Stimulated activated CD4-positive, alpha-beta T cell treated with anti-CD3 and anti-CD28 coated beads, Interleukin-1b, Interleukin-23, amount 100 ng/mL, for 48 hours (primary cell): Measurements from ENCODE around the gene FHL2.
A peak's percentile ranks its signal among the peaks of the same experiment; 100 is the strongest.
"Not testable (repeated sequence)": the region's sequence is repeated elsewhere in the genome, so short reads cannot be mapped to it uniquely, and the experiment has no call there.

Experiments used
- DNase-seq: peaks from one replicate; pipeline ENCODE4 v3.0.0-alpha.2; 2020

Gene FHL2

GRCh38 chr2:105335469-105335868, 63.4 kb downstream of the FHL2 start:
- no peak for DNase-seq

- no peak for DNase-seq
Observed at GRCh38 chr2:105334211-105334610, 64.6 kb downstream of the FHL2 start.

GRCh38 chr2:105330681-105331375, 68.0 kb downstream of the FHL2 start:
- peak; percentile 27 for DNase-seq

- peak; percentile 40 for DNase-seq
Observed at GRCh38 chr2:105329561-105330495, 69.0 kb downstream of the FHL2 start, which contains the start of gene TGFBRAP1. Gene TGFBRAP1, minus strand, starts transcription at chr2:105329735. Its CDS starts 21,434 bp downstream, at chr2:105308301.

- peak; percentile 16 for DNase-seq
Observed at GRCh38 chr2:105329197-105329554, 69.7 kb downstream of the FHL2 start.

- peak; percentile 29 for DNase-seq
Observed at GRCh38 chr2:105328281-105329196, 70.3 kb downstream of the FHL2 start.

- DNase-seq, result no peak
Observed at GRCh38 chr2:105327690-105328089, 71.2 kb downstream of the FHL2 start.

GRCh38 chr2:105327271-105327670, 71.6 kb downstream of the FHL2 start:
- DNase-seq, result not testable (repeated sequence)

GRCh38 chr2:105325389-105325963, 73.4 kb downstream of the FHL2 start:
- no peak for DNase-seq

- DNase-seq, result no peak
Observed at GRCh38 chr2:105324732-105325131, 74.1 kb downstream of the FHL2 start.

GRCh38 chr2:105324101-105324500, 74.8 kb downstream of the FHL2 start:
- DNase-seq, result no peak

GRCh38 chr2:105323111-105323510, 75.7 kb downstream of the FHL2 start:
- DNase-seq, result no peak

- DNase-seq, result no peak
Observed at GRCh38 chr2:105321875-105322646, 76.8 kb downstream of the FHL2 start.

- no peak for DNase-seq
Observed at GRCh38 chr2:105320651-105321215, 78.1 kb downstream of the FHL2 start.

- DNase-seq, result no peak
Observed at GRCh38 chr2:105317937-105318336, 80.9 kb downstream of the FHL2 start.

- no peak for DNase-seq
Observed at GRCh38 chr2:105315314-105315713, 83.5 kb downstream of the FHL2 start.

- DNase-seq, result no peak
Observed at GRCh38 chr2:105313877-105314276, 85.0 kb downstream of the FHL2 start.
